Stomach (tissue), 4 donors: ENCODE data around the gene SLC16A2.

Experiments
- CTCF ChIP-seq, 7 experiments: fragments of 450-650 bp in 4 of 7; fragments of 200-600 bp in 3 of 7; sonication (generic) in 3 of 7; IDR thresholded peaks; one replicate each; pipeline ENCODE4 v1.5.1; 2016 to 2019; ENCODE audit warnings: antibody characterized with exemption in 7 of 7, control low read depth in 2 of 7, mild to moderate bottlenecking in 1 of 7
- POLR2A ChIP-seq, 4 donors: fragments of 450-650 bp; IDR thresholded peaks; one replicate each; pipeline ENCODE4 v1.6.1; 2016; ENCODE audit warnings: antibody characterized with exemption in 4 of 4, control low read depth in 2 of 4, mild to moderate bottlenecking in 1 of 4, moderate library complexity in 1 of 4

GRCh38 chrX:74498924-74499323, 77.6 kb downstream of the SLC16A2 start:
- TF ChIP-seq POLR2A (IDR thresholded peaks at IDR 0.05) = no peak
- TF ChIP-seq CTCF (IDR thresholded peaks at IDR 0.05) = no peak
